NCI-H82 treated with DMSO at 0.1 percent for 48 hours (cell line): ENCODE data around the gene IKZF3.
"Not testable (repeated sequence)": the region's sequence is repeated elsewhere in the genome, so short reads cannot be mapped to it uniquely, and the experiment has no call there.

ENCODE experiments used
- DNase-seq: peaks from one replicate; lab custom pipeline; 2025; ENCODE audit not compliant: unreplicated experiment; lab: John Stamatoyannopoulos, UW

Gene IKZF3

GRCh38 chr17:39861235-39861634, 2.9 kb downstream of the IKZF3 start:
- no peak for DNase-seq

DNA sequence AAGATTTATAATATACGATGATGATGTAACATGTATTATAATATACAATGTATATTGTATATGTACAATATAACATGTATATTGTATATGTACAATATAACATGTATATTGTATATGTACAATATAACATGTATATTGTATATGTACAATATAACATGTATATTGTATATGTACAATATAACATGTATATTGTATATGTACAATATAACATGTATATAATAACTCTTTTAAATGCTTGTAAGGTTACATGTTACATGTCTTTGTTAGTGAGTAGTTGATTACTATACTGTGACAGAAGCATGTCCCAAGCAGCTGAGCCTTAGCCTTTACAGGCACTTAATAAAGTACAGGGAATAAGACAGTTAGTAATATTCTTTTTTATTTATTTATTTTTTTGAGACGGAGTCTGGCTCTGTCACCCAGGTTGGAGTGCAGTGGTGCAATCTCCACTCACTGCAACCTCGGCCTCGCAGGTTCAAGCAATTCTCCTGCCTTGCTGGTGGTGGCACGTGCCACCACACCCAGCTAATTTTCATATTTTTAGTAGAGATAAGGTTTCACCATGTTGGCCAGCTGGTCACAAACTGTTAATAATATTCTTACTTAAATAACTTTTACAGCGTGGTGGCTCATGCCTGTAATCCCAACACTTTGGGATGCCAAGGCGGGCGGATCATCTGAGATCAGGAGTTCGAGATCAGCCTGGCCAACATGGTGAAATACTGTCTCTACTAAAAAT, 8.0 kb downstream of the IKZF3 start:
- DNase-seq: not testable (repeated sequence)

DNA sequence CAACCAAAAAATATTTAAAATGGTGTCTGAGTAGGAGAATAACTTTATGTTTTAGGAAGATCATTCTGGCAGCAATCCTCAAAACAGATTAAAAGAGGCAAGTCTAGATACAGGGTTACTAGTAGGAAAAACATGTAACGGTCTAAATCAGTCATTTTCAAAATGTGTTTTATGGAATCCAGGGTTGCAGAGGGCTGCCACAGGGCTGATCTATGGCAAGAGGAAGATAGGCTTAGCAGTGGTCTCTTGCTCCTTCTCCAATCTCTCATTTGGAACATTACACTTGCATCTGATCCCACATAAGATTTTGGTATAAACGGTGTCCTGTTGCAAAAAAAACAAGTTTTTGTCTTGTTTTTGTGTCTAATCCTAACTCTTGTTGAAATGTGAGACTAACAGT, 9.2 kb downstream of the IKZF3 start:
- DNase-seq: no peak

DNA sequence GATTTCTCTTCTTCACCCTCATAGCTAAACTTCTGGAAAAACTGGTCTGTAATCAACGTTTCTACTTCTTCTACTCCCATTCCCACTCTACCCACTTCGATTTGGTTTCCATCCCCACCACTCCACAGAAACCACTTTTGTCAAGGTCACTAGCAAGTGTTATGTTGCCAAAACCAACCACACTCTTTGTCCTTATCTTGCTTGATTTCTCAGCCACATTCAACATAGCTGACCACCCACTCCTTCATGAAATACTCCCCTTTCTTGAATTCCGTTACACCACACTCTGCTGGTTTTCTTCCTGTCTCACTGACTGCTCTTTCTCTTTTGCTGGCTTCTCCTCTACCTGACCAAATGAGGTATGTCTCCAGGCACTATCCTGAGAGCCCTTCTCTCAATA, 11.9 kb downstream of the IKZF3 start:
- DNase-seq: no peak

GRCh38 chr17:39850186-39850585, 13.9 kb downstream of the IKZF3 start:
- DNase-seq: not testable (repeated sequence)

DNA sequence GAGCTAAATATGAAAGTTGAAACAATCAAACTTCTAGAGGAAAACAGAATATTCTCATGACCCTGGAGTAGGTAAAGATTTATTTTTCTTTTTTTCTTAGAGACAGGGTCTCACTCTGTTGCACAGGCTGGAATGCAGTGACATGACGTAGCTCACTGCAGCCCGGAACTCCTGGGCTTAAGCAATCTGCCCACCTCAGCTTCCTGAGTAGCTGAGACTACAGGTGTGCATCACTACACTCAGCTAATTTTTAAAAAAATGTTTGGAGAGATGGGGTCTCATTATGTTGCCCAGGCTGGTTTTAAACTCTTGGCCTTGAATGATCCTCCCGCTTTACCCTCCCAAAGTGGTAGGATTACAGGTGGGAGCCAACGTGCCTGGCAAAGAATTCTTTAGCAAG, 15.5 kb downstream of the IKZF3 start:
- no peak for DNase-seq

DNA sequence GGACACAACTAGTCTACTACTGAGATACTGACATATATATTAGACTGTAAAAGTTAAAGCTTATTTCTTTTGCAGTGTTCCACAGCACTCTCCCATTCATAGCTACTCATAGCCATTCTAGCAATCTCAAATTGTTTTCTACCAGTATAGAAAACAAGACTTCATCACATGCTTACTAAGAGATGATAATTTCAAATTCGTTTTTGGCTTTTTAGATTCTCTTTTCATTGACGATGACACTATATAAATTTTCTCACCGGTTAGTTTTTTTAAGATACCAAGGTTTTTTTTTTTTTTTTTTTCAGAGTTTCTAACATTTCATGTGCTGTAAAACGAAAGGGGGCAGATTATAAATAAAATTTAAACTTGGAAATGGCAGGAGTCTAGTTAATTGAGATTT, 17.9 kb downstream of the IKZF3 start:
- DNase-seq: no peak

DNA sequence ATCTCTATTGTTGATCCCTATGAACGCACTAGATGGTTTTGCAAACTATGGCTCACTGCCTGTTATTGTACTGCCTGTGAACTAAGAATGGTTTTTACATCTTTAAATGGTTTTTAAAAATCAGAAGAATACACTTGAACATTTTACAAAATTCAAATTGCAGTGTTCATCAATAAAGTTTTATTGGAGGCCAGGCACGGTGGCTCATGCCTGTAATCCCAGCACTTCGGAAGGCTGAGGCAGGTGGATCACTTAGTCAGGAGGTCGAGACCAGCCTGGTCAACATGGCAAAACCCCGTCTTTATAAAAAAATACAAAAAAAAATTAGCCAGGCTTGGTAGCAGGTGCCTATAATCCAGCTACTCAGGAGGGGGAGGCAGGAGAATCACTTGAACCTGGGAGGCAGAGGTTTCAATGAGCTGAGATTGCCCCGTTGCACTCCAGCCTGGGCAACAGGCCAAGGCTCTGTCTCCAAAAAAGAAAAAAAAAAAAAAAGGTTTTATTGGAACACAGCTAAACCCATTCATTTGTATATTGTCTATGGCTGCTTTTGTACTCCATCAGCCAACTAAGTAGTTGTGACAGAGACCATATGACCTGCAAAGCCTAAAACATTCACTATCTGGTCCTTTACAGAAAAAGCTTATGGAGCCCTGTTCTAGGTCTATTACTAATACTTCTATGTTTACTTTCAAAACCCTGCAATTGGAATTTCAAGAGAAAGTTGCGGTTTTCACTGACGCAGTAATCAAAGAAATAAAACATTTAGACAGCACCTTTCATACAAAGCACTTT, 18.9 kb downstream of the IKZF3 start:
- no peak for DNase-seq

GRCh38 chr17:39841134-39841683, 22.9 kb downstream of the IKZF3 start:
- no peak for DNase-seq

- DNase-seq: no peak
Measured at GRCh38 chr17:39838784-39839183, 25.3 kb downstream of the IKZF3 start.

DNA sequence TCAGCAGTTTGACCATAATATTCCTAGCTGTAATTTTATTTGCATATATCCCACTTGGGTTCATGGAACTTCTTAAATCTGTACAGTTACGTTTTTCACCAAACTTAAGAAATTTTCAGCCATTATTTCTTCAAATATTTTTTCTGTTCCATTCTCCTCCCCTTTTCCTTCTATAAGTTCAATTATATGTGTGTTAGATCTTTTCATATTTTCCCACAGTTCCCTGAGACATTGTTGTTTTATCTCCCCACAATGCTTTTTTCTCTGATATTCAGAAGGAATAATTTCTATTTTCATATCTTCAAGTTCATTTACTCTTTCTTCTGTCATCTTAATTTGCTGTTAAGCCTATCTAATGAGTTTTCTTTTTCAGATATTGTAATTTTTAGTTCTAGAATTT, 26.1 kb downstream of the IKZF3 start:
- no peak for DNase-seq

GRCh38 chr17:39836117-39836516, 28.0 kb downstream of the IKZF3 start:
- DNase-seq: no peak

DNA sequence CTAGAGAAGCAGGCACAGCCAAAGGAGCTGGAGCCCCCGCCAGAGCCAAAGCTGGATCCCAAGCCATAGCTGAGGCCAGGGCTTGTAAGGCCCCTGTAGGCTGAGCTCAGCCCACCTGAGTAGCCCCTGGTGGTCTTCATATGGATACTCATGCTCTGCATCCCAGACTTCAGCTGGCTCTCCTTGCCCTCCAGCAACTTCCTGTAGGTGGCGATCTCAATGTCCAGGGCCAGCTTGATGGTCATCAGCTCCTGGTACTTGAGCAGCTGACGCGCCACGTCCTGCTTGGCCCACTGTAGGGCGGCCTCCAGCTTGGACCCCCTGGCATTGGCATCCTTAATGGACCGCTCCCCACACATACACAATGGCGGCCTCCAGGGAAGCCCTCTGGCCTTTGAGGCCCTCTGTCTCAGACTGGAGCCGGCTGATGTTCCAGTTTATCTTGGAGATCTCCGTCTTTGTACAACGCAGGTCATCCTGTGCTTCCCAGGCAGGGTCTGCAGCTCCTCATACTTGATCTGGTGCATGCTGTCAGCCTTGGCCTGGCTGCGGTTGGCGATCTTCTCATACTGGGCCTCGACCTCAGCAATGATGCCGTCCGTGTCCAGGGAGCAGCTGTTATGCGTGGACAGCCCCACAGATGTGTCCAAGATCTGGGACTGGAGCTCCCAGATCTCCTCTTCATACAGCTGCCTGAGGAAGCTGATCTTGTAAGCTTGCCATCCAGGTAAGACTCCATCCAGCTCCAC, 28.9 kb downstream of the IKZF3 start:
- DNase-seq: no peak

GRCh38 chr17:39834017-39834416, 30.1 kb downstream of the IKZF3 start:
- no peak for DNase-seq

GRCh38 chr17:39831588-39831987, 32.5 kb downstream of the IKZF3 start:
- DNase-seq: no peak

GRCh38 chr17:39828443-39828842, 35.7 kb downstream of the IKZF3 start:
- DNase-seq: no peak

- DNase-seq: no peak
Measured at GRCh38 chr17:39826334-39826733, 37.8 kb downstream of the IKZF3 start.

DNA sequence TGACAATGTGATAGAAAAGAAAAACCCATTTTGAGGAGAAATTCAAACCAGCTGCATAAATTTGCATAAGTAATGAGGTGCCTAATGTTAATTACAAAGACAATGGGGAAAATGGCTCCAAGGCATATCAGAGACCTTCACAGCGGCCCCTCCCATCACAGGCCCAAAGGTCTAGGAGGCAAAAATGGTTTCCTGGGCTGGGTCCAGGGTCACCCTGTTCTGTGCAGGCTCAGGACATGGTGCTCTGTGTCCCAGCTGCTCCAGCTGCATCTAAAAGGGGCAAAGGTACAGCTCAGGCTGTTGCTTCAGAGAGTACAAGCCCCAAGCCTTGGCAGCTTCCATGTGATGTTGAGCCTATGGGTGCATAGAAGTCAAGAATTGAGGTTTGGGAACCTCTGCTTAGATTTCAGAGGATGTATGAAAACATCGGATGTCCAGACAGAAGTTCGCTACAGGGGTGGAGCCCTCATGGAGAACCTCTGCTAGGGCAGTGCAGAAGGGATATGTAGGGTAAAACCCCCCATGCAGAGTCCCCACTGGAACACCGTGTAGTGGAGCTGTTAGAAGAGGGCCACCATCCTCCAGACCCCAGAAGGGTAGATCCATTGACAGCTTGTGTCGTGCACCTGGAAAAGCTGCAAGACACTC, 40.6 kb downstream of the IKZF3 start:
- DNase-seq: no peak

DNA sequence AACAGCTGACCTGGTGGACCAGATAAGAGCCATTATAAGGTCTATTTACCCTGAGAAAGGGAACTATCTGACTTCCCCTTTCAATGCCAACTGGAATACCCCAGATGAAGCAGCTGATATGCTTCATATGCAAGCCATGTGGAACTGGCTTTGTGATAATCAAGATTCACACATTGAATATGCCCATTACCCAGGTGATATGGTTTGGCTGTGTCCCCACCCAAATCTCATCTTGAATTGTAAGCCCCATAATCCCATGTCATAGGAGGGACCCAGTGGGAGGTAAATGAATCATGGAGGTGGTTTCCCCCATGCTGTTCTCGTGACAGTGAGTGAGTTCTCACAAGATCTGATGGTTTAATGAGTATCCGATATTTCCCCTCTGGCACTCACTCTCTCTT, 42.1 kb downstream of the IKZF3 start:
- no peak for DNase-seq

GRCh38 chr17:39820987-39821386, 43.1 kb downstream of the IKZF3 start:
- no peak for DNase-seq

GRCh38 chr17:39820541-39820940, 43.6 kb downstream of the IKZF3 start:
- no peak for DNase-seq
